ENCODE data around the gene ARHGEF2. TPM values are rescaled to one million over a fixed set of nuclear protein-coding genes. Genes with fewer than 3 reads are reported as not detected.

ARHGEF2 gene
- total RNA-seq, 6 experiments from 2014 or later = 82.0 to 94.6 (median 83.9) TPM

DNA sequence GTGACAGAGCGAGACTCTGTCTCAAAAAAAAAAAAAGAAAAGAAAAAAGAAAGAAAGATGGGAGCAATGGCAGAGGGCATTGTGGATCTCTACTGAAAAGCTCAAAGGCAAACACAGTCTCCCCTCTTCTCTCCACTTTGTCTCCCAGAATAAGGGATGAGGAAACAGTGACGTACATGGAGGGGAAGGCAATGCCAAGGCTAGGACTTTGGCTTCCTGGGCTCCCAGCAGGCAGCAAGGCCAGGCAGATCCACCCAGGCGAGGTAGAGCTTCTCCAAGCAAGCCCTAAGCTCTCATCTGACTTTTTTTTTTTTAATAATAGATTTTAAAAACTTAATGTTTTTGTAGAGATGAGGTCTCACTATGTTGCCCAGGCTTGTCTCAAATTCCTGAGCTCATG is 4.6 kb downstream of the ARHGEF2 start:
- DNase-seq = no peak
- Mint-ChIP-seq H3K27me3 (ENCODE audit: insufficient read depth) (no peaks in the 10 kb centered on the region; the same call in none of the 2 replicates), H3K4me3 (no peak overlapping the region), H3K36me3 (ENCODE audit: low read depth) (peaks cover 33% of the 10 kb centered on the region), H3K9me3 (no peaks in the 10 kb centered on the region), H3K27ac (peak overlapping the region; percentile 70), H3K4me1 (ENCODE audit: low read depth) (peaks cover 83% of the 10 kb centered on the region)
- TF ChIP-seq, protein P1, sequence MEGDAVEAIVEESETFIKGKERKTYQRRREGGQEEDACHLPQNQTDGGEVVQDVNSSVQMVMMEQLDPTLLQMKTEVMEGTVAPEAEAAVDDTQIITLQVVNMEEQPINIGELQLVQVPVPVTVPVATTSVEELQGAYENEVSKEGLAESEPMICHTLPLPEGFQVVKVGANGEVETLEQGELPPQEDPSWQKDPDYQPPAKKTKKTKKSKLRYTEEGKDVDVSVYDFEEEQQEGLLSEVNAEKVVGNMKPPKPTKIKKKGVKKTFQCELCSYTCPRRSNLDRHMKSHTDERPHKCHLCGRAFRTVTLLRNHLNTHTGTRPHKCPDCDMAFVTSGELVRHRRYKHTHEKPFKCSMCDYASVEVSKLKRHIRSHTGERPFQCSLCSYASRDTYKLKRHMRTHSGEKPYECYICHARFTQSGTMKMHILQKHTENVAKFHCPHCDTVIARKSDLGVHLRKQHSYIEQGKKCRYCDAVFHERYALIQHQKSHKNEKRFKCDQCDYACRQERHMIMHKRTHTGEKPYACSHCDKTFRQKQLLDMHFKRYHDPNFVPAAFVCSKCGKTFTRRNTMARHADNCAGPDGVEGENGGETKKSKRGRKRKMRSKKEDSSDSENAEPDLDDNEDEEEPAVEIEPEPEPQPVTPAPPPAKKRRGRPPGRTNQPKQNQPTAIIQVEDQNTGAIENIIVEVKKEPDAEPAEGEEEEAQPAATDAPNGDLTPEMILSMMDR (IDR thresholded peaks at IDR 0.05) = no peak

DNA sequence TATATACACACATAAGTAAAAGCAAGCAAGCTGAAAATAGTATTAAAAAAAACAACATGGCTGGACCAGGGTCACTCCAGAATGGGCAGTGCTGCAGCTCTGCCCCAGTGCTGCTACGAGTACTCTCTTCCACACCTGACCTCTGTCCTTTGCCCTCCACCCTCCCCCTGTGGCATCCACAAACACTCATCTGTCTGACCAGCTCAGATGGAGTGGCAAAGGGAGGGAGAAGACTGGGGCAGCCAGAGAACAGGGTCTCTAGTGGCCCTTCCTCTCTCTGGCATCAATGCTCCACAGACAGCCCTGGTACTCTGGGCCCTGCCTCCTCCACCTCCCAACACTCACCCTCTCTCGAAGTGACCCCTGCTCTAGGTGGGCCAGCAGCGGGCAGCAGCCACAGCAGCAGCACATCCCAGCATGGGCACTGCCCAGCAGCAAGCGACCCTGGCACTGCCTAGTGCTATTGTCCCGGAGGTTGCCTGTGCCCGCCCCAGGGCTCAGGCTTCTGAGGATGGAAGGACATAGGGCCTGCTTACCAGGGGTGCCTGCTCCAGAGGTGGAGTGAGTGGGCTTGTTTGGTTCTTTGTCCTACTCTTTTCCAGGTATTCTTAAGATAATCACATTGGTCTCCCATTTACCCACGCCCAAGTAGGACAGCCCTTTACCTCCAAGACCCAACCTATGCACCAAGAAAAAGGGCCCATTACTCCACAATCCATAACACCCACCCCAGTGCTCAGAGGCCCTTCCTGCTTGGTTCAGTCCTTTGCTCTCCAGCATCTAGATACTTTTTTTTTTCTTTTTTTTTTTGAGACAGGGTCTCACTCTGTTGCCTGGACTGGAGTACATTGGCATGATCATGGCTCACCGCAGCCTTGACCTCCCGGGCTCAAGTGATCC is 6.2 kb downstream of the ARHGEF2 start:
- DNase-seq = no peak
- Mint-ChIP-seq H3K27ac (peak overlapping the region; percentile 70), H3K27me3 (ENCODE audit: insufficient read depth) (no peaks in the 10 kb centered on the region; the same call in none of the 2 replicates), H3K36me3 (ENCODE audit: low read depth) (peaks cover 29% of the 10 kb centered on the region), H3K4me1 (ENCODE audit: low read depth) (peaks cover 94% of the 10 kb centered on the region), H3K9me3 (no peaks in the 10 kb centered on the region), H3K4me3 (no peak overlapping the region)
- TF ChIP-seq, protein P1 (IDR thresholded peaks at IDR 0.05) = no peak

GRCh38 chr1:155970531-155971167 is 7.7 kb downstream of the ARHGEF2 start:
- Mint-ChIP-seq H3K4me1 (ENCODE audit: low read depth) (peaks cover 79% of the 10 kb centered on the region), H3K27me3 (ENCODE audit: insufficient read depth) (peaks cover 4% of the 10 kb centered on the region), H3K27ac (peak overlapping the region; percentile 86), H3K4me3 (peak overlapping the region; percentile 69), H3K9me3 (no peaks in the 10 kb centered on the region), H3K36me3 (ENCODE audit: low read depth) (peaks cover 29% of the 10 kb centered on the region)
- peak; percentile 69 for DNase-seq
- TF ChIP-seq, protein P1 (IDR thresholded peaks at IDR 0.05) = no peak

GRCh38 chr1:155969377-155969791 is 9.0 kb downstream of the ARHGEF2 start:
- no peak for DNase-seq
- Mint-ChIP-seq H3K9me3 (no peaks in the 10 kb centered on the region), H3K27me3 (ENCODE audit: insufficient read depth) (peaks cover 4% of the 10 kb centered on the region), H3K36me3 (ENCODE audit: low read depth) (peaks cover 29% of the 10 kb centered on the region), H3K4me1 (ENCODE audit: low read depth) (peaks cover 66% of the 10 kb centered on the region), H3K4me3 (no peak overlapping the region), H3K27ac (peak overlapping the region; percentile 86)
- TF ChIP-seq, protein P1 (IDR thresholded peaks at IDR 0.05) = no peak

DNA sequence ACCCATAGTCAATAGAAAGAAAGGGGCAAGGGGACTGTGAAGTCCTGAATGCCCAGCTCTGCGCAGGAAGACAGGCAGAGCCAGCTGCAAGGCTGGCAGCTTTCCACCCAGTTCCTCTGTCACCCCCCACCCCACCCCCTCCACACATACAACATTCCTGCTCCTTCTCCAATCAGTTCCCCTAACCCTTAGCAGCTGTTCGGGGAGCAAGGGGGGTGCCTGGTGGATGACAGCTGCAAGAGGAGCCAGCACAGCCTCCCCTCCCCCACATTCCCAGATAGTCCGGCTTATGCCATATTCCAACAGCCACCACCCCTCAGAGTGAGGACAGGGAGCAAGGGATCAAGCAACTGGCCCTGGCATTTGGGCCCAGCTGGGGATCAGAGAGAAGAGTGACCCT is 9.7 kb downstream of the ARHGEF2 start:
- peaks cover 33% of the 10 kb centered on the region for H3K36me3 Mint-ChIP-seq (ENCODE audit: low read depth)
- H3K4me1 Mint-ChIP-seq (ENCODE audit: low read depth) = peaks cover 62% of the 10 kb centered on the region
- H3K9me3 Mint-ChIP-seq = no peaks in the 10 kb centered on the region
- TF ChIP-seq, protein P1 (IDR thresholded peaks at IDR 0.05) = no peak
- peaks cover 4% of the 10 kb centered on the region for H3K27me3 Mint-ChIP-seq (ENCODE audit: insufficient read depth)
- peak overlapping the region; percentile 86 for H3K27ac Mint-ChIP-seq
- DNase-seq = no peak
- H3K4me3 Mint-ChIP-seq = no peak overlapping the region
